Activated naive CD4-positive, alpha-beta T cell treated with anti-CD3 and anti-CD28 coated beads, Interleukin-2, amount 50 U/mL, for 24 hours (primary cell): ENCODE measurements around the gene NFKB1.
"Not testable (repeated sequence)": the region's sequence is repeated elsewhere in the genome, so short reads cannot be mapped to it uniquely, and the experiment has no call there.

Experiments
- H3K27ac Mint-ChIP-seq: one replicate; pipeline ENCODE4 v1.8.0; 2021; ENCODE audit warnings: mild to moderate bottlenecking, mixed read lengths
- H3K27me3 Mint-ChIP-seq: one replicate; pipeline ENCODE4 v1.8.0; 2021; ENCODE audit warnings: mixed read lengths
- H3K36me3 Mint-ChIP-seq: one replicate; pipeline ENCODE4 v1.8.0; 2021; ENCODE audit warnings: mixed read lengths
- H3K4me1 Mint-ChIP-seq: one replicate; pipeline ENCODE4 v1.8.0; 2021; ENCODE audit warnings: mixed read lengths
- H3K4me3 Mint-ChIP-seq: one replicate; pipeline ENCODE4 v1.8.0; 2021; ENCODE audit warnings: mild to moderate bottlenecking, mixed read lengths
- H3K9me3 Mint-ChIP-seq: one replicate; pipeline ENCODE4 v1.8.0; 2021; ENCODE audit warnings: mixed read lengths

NFKB1 gene, protein sequence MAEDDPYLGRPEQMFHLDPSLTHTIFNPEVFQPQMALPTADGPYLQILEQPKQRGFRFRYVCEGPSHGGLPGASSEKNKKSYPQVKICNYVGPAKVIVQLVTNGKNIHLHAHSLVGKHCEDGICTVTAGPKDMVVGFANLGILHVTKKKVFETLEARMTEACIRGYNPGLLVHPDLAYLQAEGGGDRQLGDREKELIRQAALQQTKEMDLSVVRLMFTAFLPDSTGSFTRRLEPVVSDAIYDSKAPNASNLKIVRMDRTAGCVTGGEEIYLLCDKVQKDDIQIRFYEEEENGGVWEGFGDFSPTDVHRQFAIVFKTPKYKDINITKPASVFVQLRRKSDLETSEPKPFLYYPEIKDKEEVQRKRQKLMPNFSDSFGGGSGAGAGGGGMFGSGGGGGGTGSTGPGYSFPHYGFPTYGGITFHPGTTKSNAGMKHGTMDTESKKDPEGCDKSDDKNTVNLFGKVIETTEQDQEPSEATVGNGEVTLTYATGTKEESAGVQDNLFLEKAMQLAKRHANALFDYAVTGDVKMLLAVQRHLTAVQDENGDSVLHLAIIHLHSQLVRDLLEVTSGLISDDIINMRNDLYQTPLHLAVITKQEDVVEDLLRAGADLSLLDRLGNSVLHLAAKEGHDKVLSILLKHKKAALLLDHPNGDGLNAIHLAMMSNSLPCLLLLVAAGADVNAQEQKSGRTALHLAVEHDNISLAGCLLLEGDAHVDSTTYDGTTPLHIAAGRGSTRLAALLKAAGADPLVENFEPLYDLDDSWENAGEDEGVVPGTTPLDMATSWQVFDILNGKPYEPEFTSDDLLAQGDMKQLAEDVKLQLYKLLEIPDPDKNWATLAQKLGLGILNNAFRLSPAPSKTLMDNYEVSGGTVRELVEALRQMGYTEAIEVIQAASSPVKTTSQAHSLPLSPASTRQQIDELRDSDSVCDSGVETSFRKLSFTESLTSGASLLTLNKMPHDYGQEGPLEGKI

DNA sequence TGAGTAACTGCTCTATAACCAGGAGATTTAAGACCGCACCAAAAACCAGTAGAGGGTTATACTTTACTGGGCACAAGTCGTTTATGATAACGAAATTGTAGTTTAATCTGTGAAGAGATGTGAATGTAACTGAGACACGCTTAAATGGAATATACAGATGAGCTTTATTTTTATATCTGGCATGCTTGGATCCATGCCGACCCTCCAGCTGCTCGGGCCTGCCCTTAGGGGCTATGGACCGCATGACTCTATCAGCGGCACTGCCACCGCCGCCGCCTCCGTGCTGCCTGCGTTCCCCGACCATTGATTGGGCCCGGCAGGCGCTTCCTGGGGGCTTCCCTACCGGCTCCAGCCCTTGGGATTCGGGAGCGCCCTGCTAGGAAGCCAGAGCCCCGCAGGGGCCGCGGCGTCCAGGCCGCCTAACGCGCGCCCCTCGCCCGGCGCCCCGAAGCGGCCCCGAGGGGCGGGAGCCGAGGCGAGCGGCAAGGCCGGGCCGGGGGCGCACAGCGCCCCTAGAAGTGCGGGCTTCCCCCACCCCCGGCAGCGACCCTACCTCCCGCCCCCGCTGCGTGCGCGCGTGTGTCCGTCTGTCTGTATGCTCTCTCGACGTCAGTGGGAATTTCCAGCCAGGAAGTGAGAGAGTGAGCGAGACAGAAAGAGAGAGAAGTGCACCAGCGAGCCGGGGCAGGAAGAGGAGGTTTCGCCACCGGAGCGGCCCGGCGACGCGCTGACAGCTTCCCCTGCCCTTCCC is at the start of gene NFKB1:
Gene NFKB1, plus strand, starts transcription at position 664 of the 751 bp plus-strand sequence. CDS start 24,160 bp downstream, outside the sequence.
- H3K27ac Mint-ChIP-seq = peak within 1 kb of the TSS; percentile 99
- H3K4me1 Mint-ChIP-seq = peaks cover 24% of the 10 kb centered on the region
- H3K36me3 Mint-ChIP-seq = peaks cover 21% of the 10 kb centered on the region
- H3K27me3 Mint-ChIP-seq = no peaks in the 10 kb centered on the region
- H3K9me3 Mint-ChIP-seq = no peaks in the 10 kb centered on the region
- peak within 1 kb of the TSS; percentile 97 for H3K4me3 Mint-ChIP-seq

- Mint-ChIP-seq H3K27ac (no peak overlapping the region), H3K27me3 (no peaks in the 10 kb centered on the region), H3K4me3 (no peak overlapping the region), H3K36me3 (no peaks in the 10 kb centered on the region), H3K4me1 (peaks cover 26% of the 10 kb centered on the region), H3K9me3 (no peaks in the 10 kb centered on the region)
Observed at GRCh38 chr4:102452854-102453253, 48.3 kb upstream of the NFKB1 start.

- no peaks in the 10 kb centered on the region for H3K36me3 Mint-ChIP-seq
- no peaks in the 10 kb centered on the region for H3K27me3 Mint-ChIP-seq
- H3K9me3 Mint-ChIP-seq = no peaks in the 10 kb centered on the region
- no peak overlapping the region for H3K27ac Mint-ChIP-seq
- no peak overlapping the region for H3K4me3 Mint-ChIP-seq
- peaks cover 26% of the 10 kb centered on the region for H3K4me1 Mint-ChIP-seq
Observed at GRCh38 chr4:102453827-102454226, 47.3 kb upstream of the NFKB1 start.

- Mint-ChIP-seq H3K27ac (no peak overlapping the region), H3K36me3 (no peaks in the 10 kb centered on the region), H3K9me3 (no peaks in the 10 kb centered on the region), H3K4me1 (peaks cover 26% of the 10 kb centered on the region), H3K27me3 (no peaks in the 10 kb centered on the region), H3K4me3 (no peak overlapping the region)
Observed at GRCh38 chr4:102454268-102454667, 46.9 kb upstream of the NFKB1 start.

- H3K36me3 Mint-ChIP-seq = peaks cover 4% of the 10 kb centered on the region
- H3K9me3 Mint-ChIP-seq = peaks cover 5% of the 10 kb centered on the region
- H3K27me3 Mint-ChIP-seq = no peaks in the 10 kb centered on the region
- peaks cover 19% of the 10 kb centered on the region for H3K4me1 Mint-ChIP-seq
- H3K27ac Mint-ChIP-seq = no peak overlapping the region
- no peak overlapping the region for H3K4me3 Mint-ChIP-seq
Observed at GRCh38 chr4:102454981-102455685, 46.0 kb upstream of the NFKB1 start.

DNA sequence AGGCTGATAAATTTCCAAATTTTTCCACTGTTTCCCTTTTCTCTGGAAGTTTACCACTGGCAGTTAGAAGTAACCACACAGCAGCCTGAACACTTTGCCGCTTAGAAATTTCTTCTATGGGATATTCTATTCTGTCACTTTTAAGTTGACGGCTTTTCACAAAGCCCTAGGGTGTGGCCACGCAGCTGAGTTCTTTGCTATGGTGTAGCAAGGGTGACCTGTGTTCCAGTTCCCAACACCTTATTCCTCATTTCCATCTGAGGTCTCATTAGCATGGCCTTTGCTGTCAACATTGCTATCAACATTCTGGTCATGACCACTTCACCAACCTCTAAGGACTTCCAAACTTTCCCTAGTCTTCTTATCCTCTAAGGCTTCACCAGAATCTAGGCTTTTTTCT is 45.4 kb upstream of the NFKB1 start:
- H3K36me3 Mint-ChIP-seq = peaks cover 4% of the 10 kb centered on the region
- H3K9me3 Mint-ChIP-seq = peaks cover 6% of the 10 kb centered on the region
- no peaks in the 10 kb centered on the region for H3K27me3 Mint-ChIP-seq
- no peak overlapping the region for H3K27ac Mint-ChIP-seq
- peaks cover 15% of the 10 kb centered on the region for H3K4me1 Mint-ChIP-seq
- H3K4me3 Mint-ChIP-seq = no peak overlapping the region

GRCh38 chr4:102466298-102466697 is 34.9 kb upstream of the NFKB1 start:
- Mint-ChIP-seq H3K9me3 (peaks cover 10% of the 10 kb centered on the region), H3K4me1 (peaks cover 37% of the 10 kb centered on the region), H3K27me3 (no peaks in the 10 kb centered on the region), H3K27ac (no peak overlapping the region), H3K36me3 (peaks cover 3% of the 10 kb centered on the region), H3K4me3 (no peak overlapping the region)

GRCh38 chr4:102469806-102470205 is 31.4 kb upstream of the NFKB1 start:
- Mint-ChIP-seq H3K4me1 (peaks cover 39% of the 10 kb centered on the region), H3K27ac (peak overlapping the region; percentile 61)

DNA sequence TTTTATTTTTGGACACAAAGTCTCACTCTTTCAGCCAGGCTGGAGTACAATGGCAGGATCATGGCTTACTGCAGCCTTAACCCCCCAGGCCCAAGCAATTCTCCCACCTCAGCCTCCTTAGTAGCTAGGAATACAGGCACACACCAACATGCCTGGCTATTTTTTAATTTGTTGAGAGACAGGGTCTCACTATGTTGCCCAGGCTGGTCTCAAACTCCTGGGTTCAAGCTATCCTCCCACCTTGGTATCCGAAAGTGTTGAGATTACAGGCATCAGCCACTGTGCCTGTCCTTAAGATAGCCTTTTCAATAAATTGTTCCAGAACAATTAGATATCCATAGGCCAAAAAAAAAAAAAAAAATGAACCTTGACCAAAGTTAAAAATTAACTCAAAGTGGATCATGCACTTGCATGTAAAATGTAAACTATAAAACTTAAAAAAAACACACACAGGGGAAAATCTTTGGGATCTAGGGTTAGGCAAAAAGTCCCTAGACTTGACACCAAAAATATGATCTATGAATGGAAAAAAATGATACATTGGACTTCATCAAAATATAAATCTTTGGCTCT is 28.6 kb upstream of the NFKB1 start:
- no peak overlapping the region for H3K4me3 Mint-ChIP-seq

More at GRCh38 chr4:102469806-102470205, 31.4 kb upstream of the NFKB1 start:
- Mint-ChIP-seq H3K4me3 (peak overlapping the region; percentile 26), H3K27me3 (no peaks in the 10 kb centered on the region), H3K36me3 (no peaks in the 10 kb centered on the region), H3K9me3 (no peaks in the 10 kb centered on the region)

GRCh38 chr4:102473476-102473875 is 27.7 kb upstream of the NFKB1 start:
- Mint-ChIP-seq H3K9me3 (peaks cover 9% of the 10 kb centered on the region), H3K27me3 (no peaks in the 10 kb centered on the region), H3K4me1 (peaks cover 26% of the 10 kb centered on the region), H3K4me3 (no peak overlapping the region), H3K27ac (no peak overlapping the region), H3K36me3 (no peaks in the 10 kb centered on the region)

More for the DNA sequence above, 28.6 kb upstream of the NFKB1 start:
- H3K27me3 Mint-ChIP-seq = no peaks in the 10 kb centered on the region
- no peaks in the 10 kb centered on the region for H3K36me3 Mint-ChIP-seq
- peaks cover 26% of the 10 kb centered on the region for H3K4me1 Mint-ChIP-seq
- peak overlapping the region; percentile 9 for H3K27ac Mint-ChIP-seq
- peaks cover 9% of the 10 kb centered on the region for H3K9me3 Mint-ChIP-seq

DNA sequence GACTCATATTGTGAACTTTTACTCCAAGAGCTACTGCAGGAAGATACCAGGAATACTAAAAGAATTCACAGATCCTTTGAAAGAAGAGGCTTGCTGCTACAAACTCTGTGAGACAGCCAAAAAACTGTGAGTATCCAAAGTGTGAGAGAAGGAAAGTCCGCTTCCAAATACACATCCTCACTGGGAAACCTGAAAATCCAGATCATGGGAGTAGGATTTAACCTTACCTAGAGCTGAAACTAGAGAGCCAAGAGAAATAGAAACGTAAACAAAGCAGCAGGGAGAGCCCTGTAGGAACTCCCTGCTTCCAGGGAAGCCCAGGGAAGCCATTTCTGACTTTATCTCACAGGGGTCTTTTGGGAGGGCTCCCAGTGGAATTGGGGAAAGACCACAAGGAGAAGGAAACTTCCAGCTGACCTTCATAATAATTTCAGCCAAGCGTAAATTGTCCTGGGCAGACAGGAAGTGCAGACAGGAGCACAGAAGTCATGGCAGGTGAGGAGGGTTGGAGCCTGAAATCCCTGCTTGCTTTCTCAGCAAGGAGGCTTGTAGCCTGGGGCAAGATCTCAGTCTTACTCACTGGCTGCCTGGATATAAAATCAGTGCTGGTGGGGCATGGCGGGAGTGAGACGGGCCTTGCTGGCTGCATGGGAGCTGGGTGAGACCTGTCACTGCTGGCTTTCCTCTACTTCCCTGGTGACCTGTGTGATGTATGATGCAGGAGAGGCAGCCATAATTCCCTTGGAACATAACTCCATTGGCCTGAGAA is 26.2 kb upstream of the NFKB1 start:
- Mint-ChIP-seq H3K9me3 (peaks cover 9% of the 10 kb centered on the region), H3K36me3 (no peaks in the 10 kb centered on the region), H3K4me1 (peaks cover 13% of the 10 kb centered on the region), H3K27me3 (no peaks in the 10 kb centered on the region), H3K27ac (no peak overlapping the region), H3K4me3 (no peak overlapping the region)

DNA sequence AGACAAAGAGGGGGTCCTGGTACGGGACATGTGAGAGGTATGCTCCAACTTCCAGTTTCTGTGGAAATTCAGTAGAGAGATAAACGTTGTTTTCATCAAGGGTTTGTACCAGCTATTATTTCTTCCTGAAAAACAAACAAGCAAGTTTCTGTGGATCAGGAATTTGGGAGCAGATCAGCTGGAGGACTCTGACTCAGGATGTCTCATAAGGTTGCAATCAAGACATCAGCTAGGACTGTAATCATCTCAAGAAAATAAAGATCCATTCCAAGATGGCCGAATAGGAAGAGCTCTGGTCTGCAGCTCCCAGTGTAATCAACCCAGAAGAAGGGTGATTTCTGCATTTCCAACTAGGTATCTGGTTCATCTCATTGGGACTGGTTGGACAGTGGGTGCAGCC is 23.5 kb upstream of the NFKB1 start:
- H3K4me1 Mint-ChIP-seq = peaks cover 6% of the 10 kb centered on the region
- no peak overlapping the region for H3K4me3 Mint-ChIP-seq
- H3K27ac Mint-ChIP-seq = no peak overlapping the region
- no peaks in the 10 kb centered on the region for H3K36me3 Mint-ChIP-seq
- peaks cover 9% of the 10 kb centered on the region for H3K9me3 Mint-ChIP-seq
- no peaks in the 10 kb centered on the region for H3K27me3 Mint-ChIP-seq

DNA sequence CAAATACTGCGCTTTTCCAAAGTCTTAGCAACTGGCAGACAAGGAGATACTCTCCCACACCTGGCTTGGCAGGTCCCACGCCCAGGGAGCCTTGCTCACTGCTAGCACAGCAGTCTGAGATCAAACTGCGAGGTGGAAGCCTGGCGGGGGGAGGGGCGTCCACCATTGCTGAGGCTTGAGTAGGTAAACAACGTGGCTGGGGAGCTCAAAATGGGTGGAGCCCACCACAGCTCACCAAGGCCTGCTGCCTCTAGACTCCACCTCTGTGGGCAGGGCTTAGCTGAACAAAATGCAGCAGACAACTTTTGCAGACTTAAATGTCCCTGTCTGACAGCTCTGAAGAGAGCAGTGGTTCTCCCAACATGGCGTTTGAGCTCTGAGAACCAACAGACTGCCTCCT is 23.0 kb upstream of the NFKB1 start:
- H3K9me3 Mint-ChIP-seq = peaks cover 9% of the 10 kb centered on the region

GRCh38 chr4:102479832-102480231 is 21.3 kb upstream of the NFKB1 start:
- not testable (repeated sequence) for H3K27me3 Mint-ChIP-seq, H3K4me1 Mint-ChIP-seq, H3K27ac Mint-ChIP-seq, H3K9me3 Mint-ChIP-seq, H3K36me3 Mint-ChIP-seq, H3K4me3 Mint-ChIP-seq

More for the DNA sequence above, 23.0 kb upstream of the NFKB1 start:
- Mint-ChIP-seq H3K4me1 (peaks cover 6% of the 10 kb centered on the region), H3K27ac (no peak overlapping the region), H3K4me3 (no peak overlapping the region), H3K36me3 (no peaks in the 10 kb centered on the region), H3K27me3 (no peaks in the 10 kb centered on the region)
